A549 (cell line): ENCODE data around the gene GALNT14. TPM values are rescaled to one million over a fixed set of nuclear protein-coding genes. Genes with fewer than 3 reads are reported as not detected.

Experiments used
- ATAC-seq, 2 experiments: fragments of 200-7000 bp in 1 of 2; fragments of >200 bp in 1 of 2; cut with Nextera tagmentation in 1 of 2; cut with Tn5 transposase in 1 of 2; 3 replicates each; pipeline versions ENCODE4 v1.8.0 to v1.9.1; 2018 to 2020; ENCODE audit warnings: mild to moderate bottlenecking in 1 of 2, moderate library complexity in 1 of 2
- CTCF ChIA-PET: fragments of 300-600 bp; sonication (Branson Sonifier 250); formaldehyde crosslinking; extraction: SDS; loops from one replicate; lab custom pipeline; 2021; ENCODE audit warnings: antibody characterized with exemption, inconsistent platforms; lab: Yijun Ruan, JAX
- POLR2A ChIA-PET: fragments of 350-600 bp; formaldehyde crosslinking; extraction: SDS; loops from one replicate; lab custom pipeline; 2021; ENCODE audit warnings: antibody characterized with exemption, inconsistent platforms; lab: Yijun Ruan, JAX
- DNase-seq, 2 experiments: peaks; one replicate each; pipeline versions ENCODE4 v3.0.0 to v3.0.0-alpha.2; 2011 to 2016; ENCODE audit warnings: low read depth in 1 of 2, low spot score in 1 of 2
- FAIRE-seq: peaks from 2 replicates; lab custom pipeline; 2011; peaks lifted over from hg19 to GRCh38; lab: Jason Lieb, UNC
- H3K27ac ChIP-seq, 2 experiments: fragments of >200 bp; sonication (Bioruptor Twin); formaldehyde crosslinking; 3 replicates each; pipeline ENCODE4 v1.5.1; 2016 to 2017
- H3K4me1 ChIP-seq: fragments of >200 bp; sonication (Bioruptor Twin); formaldehyde crosslinking; 3 replicates; pipeline ENCODE4 v1.6.1; 2016
- H3K4me2 ChIP-seq: fragments of >200 bp; sonication (Bioruptor Twin); formaldehyde crosslinking; 3 replicates; pipeline ENCODE4 v1.6.1; 2016
- H3K4me3 ChIP-seq: fragments of >200 bp; sonication (Bioruptor Twin); formaldehyde crosslinking; 3 replicates; pipeline ENCODE4 v1.5.1; 2016
- H3K9me3 ChIP-seq: fragments of >200 bp; sonication (Bioruptor Twin); formaldehyde crosslinking; 3 replicates; pipeline ENCODE4 v1.6.1; 2016
- BHLHE40 ChIP-seq: IDR thresholded peaks from 2 replicates; pipeline ENCODE4 v1.6.1; 2012; ENCODE audit warnings: low read depth, low read length, inconsistent platforms
- CEBPB ChIP-seq, 2 experiments: fragments of >200 bp in 1 of 2; sonication (Bioruptor Twin) in 1 of 2; formaldehyde crosslinking in 1 of 2; IDR thresholded peaks; 2 replicates each; pipeline ENCODE4 v1.6.1; 2012 to 2016
- E2F6 ChIP-seq: IDR thresholded peaks from 2 replicates; pipeline ENCODE4 v1.6.1; 2012; ENCODE audit warnings: low read depth, borderline replicate concordance
- FOSB ChIP-seq: fragments of 250-450 bp; sonication (Bioruptor Pico); IDR thresholded peaks from 2 replicates; pipeline ENCODE4 v1.5.0; 2020; ENCODE audit warnings: mild to moderate bottlenecking, moderate library complexity
- GATA3 ChIP-seq: IDR thresholded peaks from 2 replicates; pipeline ENCODE4 v1.6.1; 2012; ENCODE audit warnings: borderline replicate concordance
- JUN ChIP-seq, 2 experiments: fragments of >200 bp; sonication (Bioruptor Twin); formaldehyde crosslinking; IDR thresholded peaks; 2 replicates in 1 of 2; 3 replicates in 1 of 2; pipeline ENCODE4 v1.6.1; 2016 to 2017
- KDM1A ChIP-seq: fragments of 200-600 bp; sonication (generic); IDR thresholded peaks from 2 replicates; pipeline ENCODE4 v1.6.1; 2016; ENCODE audit warnings: low read depth, mild to moderate bottlenecking
- MAFK ChIP-seq: fragments of 450-650 bp; IDR thresholded peaks from 2 replicates; pipeline ENCODE4 v1.6.1; 2014; ENCODE audit not compliant: partially characterized antibody
- MAZ ChIP-seq: fragments of 150-350 bp; IDR thresholded peaks from 2 replicates; pipeline ENCODE4 v1.6.1; 2014; ENCODE audit warnings: antibody characterized with exemption, low read depth, low read length, borderline replicate concordance
- NFE2L2 ChIP-seq: fragments of 150-350 bp; conservative IDR thresholded peaks from 2 replicates; pipeline ENCODE4 v1.6.1; 2014; ENCODE audit warnings: low read length
- PHF8 ChIP-seq: fragments of 200-600 bp; sonication (generic); IDR thresholded peaks from 2 replicates; pipeline ENCODE4 v1.6.1; 2016; ENCODE audit warnings: low read depth, mild to moderate bottlenecking, antibody characterized with exemption, moderate library complexity, borderline replicate concordance
- POLR2A ChIP-seq: IDR thresholded peaks from 2 replicates; pipeline ENCODE4 v1.6.1; 2012; ENCODE audit warnings: mild to moderate bottlenecking, low read length
- RAD21 ChIP-seq, 2 experiments: fragments of >200 bp in 1 of 2; sonication (Bioruptor Twin) in 1 of 2; formaldehyde crosslinking in 1 of 2; IDR thresholded peaks in 1 of 2; conservative IDR thresholded peaks in 1 of 2; 2 replicates in 1 of 2; 3 replicates in 1 of 2; pipeline ENCODE4 v1.6.1; 2012 to 2018; ENCODE audit warnings: inconsistent platforms in 1 of 2
- REST ChIP-seq: fragments of 200-600 bp; sonication (generic); IDR thresholded peaks from 2 replicates; pipeline ENCODE4 v1.6.1; 2016; ENCODE audit warnings: antibody characterized with exemption, mild to moderate bottlenecking, moderate library complexity
- SREBF2 ChIP-seq: fragments of 450-650 bp; IDR thresholded peaks from 2 replicates; pipeline ENCODE4 v1.6.1; 2014; ENCODE audit warnings: mild to moderate bottlenecking, moderate library complexity
- TFCP2L1 ChIP-seq: fragments of 250-450 bp; sonication (Bioruptor Pico); IDR thresholded peaks from 2 replicates; pipeline ENCODE4 v1.5.0; 2021; ENCODE audit warnings: mild to moderate bottlenecking
- ZFP36 ChIP-seq: fragments of 450-650 bp; IDR thresholded peaks from 2 replicates; pipeline ENCODE4 v1.6.1; 2014; ENCODE audit warnings: borderline replicate concordance; ENCODE audit not compliant: partially characterized antibody
- WGBS: methylation state at CpG from one replicate; pipeline ENCODE4 v1.1.6; 2017; ENCODE audit errors: missing lambda C conversion rate; 5-methylcytosine and 5-hydroxymethylcytosine counted together
- polyA plus RNA-seq, 4 experiments: library from polyadenylated mRNA; depleted of rRNA in 3 of 4; stranded (reverse); fragments of >200 nt; fragmentation: RNase III in 1 of 4; extraction: RNeasy Plus Mini Kit Qiagen cat#74134 plus additional on column Dnase treatment in 1 of 4; gene quantifications; 2 replicates in 3 of 4; 3 replicates in 1 of 4; pipeline ENCODE4 v1.2.3, GENCODE V29; 2011 to 2017
- TF ChIP-seq, protein P1 (sequence below): IDR thresholded peaks from 2 replicates; pipeline ENCODE4 v1.6.1; 2012
- TF ChIP-seq, protein P2 (sequence below): fragments of 150-350 bp; IDR thresholded peaks from 2 replicates; pipeline ENCODE4 v1.6.1; 2014; ENCODE audit warnings: low read depth, mild to moderate bottlenecking, low read length

Gene GALNT14
- polyA plus RNA-seq, 2 of the 4 experiments (the other 2 are of a cell fraction): 34.4 to 38.3 TPM

GRCh38 chr2:30968660-30969397 is 169.4 kb downstream of the GALNT14 start:
- 76% methylated on average over 4 of the region's 4 CpGs for WGBS
- ATAC-seq (peak in 1 of 2 experiments; percentile 65; a peak in 3 of 6 replicates), FAIRE-seq (no peak), DNase-seq (peak; percentile 25 to 49)
- TF ChIP-seq MAZ (no peak), KDM1A (no peak), JUN (IDR thresholded peaks at IDR 0.05) (no peak), RAD21 (conservative IDR thresholded peaks at IDR 0.05 in 1 of 2, IDR thresholded peaks at IDR 0.05 in 1 of 2) (no peak), PHF8 (no peak), BHLHE40 (no peak)
- TF ChIP-seq, protein P1, sequence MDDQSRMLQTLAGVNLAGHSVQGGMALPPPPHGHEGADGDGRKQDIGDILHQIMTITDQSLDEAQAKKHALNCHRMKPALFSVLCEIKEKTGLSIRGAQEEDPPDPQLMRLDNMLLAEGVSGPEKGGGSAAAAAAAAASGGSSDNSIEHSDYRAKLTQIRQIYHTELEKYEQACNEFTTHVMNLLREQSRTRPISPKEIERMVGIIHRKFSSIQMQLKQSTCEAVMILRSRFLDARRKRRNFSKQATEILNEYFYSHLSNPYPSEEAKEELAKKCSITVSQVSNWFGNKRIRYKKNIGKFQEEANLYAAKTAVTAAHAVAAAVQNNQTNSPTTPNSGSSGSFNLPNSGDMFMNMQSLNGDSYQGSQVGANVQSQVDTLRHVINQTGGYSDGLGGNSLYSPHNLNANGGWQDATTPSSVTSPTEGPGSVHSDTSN: no peak
- TF ChIP-seq, protein P2, sequence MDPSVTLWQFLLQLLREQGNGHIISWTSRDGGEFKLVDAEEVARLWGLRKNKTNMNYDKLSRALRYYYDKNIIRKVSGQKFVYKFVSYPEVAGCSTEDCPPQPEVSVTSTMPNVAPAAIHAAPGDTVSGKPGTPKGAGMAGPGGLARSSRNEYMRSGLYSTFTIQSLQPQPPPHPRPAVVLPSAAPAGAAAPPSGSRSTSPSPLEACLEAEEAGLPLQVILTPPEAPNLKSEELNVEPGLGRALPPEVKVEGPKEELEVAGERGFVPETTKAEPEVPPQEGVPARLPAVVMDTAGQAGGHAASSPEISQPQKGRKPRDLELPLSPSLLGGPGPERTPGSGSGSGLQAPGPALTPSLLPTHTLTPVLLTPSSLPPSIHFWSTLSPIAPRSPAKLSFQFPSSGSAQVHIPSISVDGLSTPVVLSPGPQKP: no peak
- no peak overlapping the region for H3K4me3 ChIP-seq
- H3K27ac ChIP-seq: peak overlapping the region; percentile 64 to 67
- ChIA-PET POLR2A (no interaction called here), CTCF (interaction anchor here (0.6 to 4.5 kb wide), 3 partner anchors 10 to 265 kb away, joined by 3 to 25 read pairs (median 5); partner anchors contain the start of gene EHD3)
- H3K4me1 ChIP-seq: peaks cover 11% of the 10 kb centered on the region
- no peaks in the 10 kb centered on the region for H3K9me3 ChIP-seq
- H3K4me2 ChIP-seq: peak overlapping the region; percentile 35; the same call in 2 of the 3 replicates

DNA sequence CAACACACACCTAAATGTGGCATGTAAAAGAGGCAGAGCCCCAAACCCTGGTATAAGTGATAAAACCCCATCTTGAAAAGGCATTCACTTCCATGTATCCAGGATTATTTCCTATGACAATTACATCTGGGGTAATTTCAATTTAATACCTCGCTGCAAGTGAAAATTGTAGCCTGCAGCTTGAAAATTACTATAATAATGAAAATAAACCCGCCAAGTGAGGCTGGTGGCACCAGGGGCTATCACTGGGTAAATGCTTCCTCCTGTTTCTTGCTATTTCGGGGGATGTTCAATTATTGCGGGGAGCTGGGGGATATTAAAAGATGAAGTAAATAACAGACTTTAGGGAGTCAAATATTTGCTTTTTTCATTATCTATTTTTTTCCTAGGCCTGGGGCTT is 171.5 kb downstream of the GALNT14 start:
- 94% methylated on average over 4 of the region's 4 CpGs for whole genome bisulfite sequencing
- CTCF ChIA-PET: no interaction called here
- DNase-seq (no peak), ATAC-seq (no peak), FAIRE-seq (no peak)
- POLR2A ChIA-PET: no interaction called here
- H3K4me2 ChIP-seq: no peak overlapping the region
- H3K4me3 ChIP-seq: no peak overlapping the region
- no peak for TF ChIP-seq KDM1A
- no peak for TF ChIP-seq REST
- no peak for TF ChIP-seq NFE2L2
- TF ChIP-seq SREBF2: no peak
- no peak for TF ChIP-seq POLR2A
- TF ChIP-seq CEBPB (IDR thresholded peaks at IDR 0.05): no peak
- no peak for TF ChIP-seq MAFK
- H3K9me3 ChIP-seq: no peaks in the 10 kb centered on the region
- peaks cover 11% of the 10 kb centered on the region for H3K4me1 ChIP-seq
- no peak overlapping the region for H3K27ac ChIP-seq

DNA sequence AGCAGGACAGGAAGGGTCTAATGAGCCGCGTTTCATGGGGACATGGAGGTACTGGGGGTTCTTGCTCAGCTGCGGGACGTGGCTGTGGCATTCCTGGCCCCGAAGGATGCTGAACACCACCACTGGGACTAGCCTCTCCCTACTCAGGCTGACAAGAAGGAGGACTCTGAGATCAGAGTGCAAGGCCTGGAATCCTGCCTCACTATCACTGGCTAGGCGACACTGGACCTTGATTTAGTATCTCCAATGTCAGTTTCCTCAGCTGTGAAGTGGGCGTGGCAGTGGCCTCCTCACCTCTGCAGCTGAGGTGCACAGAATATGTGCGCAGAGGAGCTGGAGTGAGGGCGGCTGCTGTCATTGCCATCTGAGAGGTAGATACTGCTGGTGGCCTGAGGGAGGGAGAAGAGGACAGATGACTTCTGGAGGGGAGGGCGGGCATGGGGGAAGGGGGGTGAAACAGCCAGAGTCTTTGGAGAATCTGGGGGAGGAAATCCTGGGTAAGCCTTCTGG is 173.2 kb downstream of the GALNT14 start:
- ATAC-seq (no peak), DNase-seq (no peak), FAIRE-seq (no peak)
- peaks cover 11% of the 10 kb centered on the region for H3K4me1 ChIP-seq
- H3K27ac ChIP-seq: no peak overlapping the region
- POLR2A ChIA-PET: no interaction called here
- no peaks in the 10 kb centered on the region for H3K9me3 ChIP-seq
- WGBS: 89% methylated on average over 9 of the region's 10 CpGs
- CTCF ChIA-PET: interaction anchor here (1.0 kb wide), 1 partner anchor 22 kb away, joined by 3 read pairs; no protein-coding TSS in a partner anchor
- no peak overlapping the region for H3K4me3 ChIP-seq
- TF ChIP-seq MAZ (no peak), ZFP36 (no peak), FOSB (no peak), GATA3 (no peak), E2F6 (no peak), TFCP2L1 (CRISPR knock-in tag) (no peak)
- no peak overlapping the region for H3K4me2 ChIP-seq
